GM12874 (cell line): ENCODE results near the gene OSGIN1.

Experiments
- CTCF ChIP-seq: IDR thresholded peaks from 2 replicates; pipeline ENCODE4 v1.5.1; 2011; ENCODE audit warnings: low read depth, mild to moderate bottlenecking, control low read depth, low read length, moderate library complexity; ENCODE audit not compliant: insufficient read depth

Gene OSGIN1

GRCh38 chr16:83960521-83961249 lies 7.6 kb downstream of the OSGIN1 start:
- TF ChIP-seq CTCF = no peak

GRCh38 chr16:83961591-83961990 lies 8.6 kb downstream of the OSGIN1 start:
- TF ChIP-seq CTCF = no peak

GRCh38 chr16:83963277-83964119 lies 10.5 kb downstream of the OSGIN1 start:
- TF ChIP-seq CTCF = no peak

GRCh38 chr16:83964684-83965443 lies 11.8 kb downstream of the OSGIN1 start:
- no peak for TF ChIP-seq CTCF

GRCh38 chr16:83965444-83966152 lies 12.6 kb downstream of the OSGIN1 start:
- TF ChIP-seq CTCF = no peak

- no peak for TF ChIP-seq CTCF
These were observed 13.2 kb downstream of the OSGIN1 start for GRCh38 chr16:83966153-83966696.
